NCI-H128 (cell line): ENCODE measurements around the gene GPR18.

Experiments used
- DNase-seq: peaks from one replicate; lab custom pipeline; 2025; ENCODE audit not compliant: unreplicated experiment; lab: John Stamatoyannopoulos, UW

Gene GPR18

GRCh38 chr13:99293178-99293577, 35.0 kb upstream of the GPR18 start:
- DNase-seq = no peak

- DNase-seq = no peak
Measured at GRCh38 chr13:99290894-99291293, 32.7 kb upstream of the GPR18 start.

GRCh38 chr13:99289674-99290337, 31.6 kb upstream of the GPR18 start:
- DNase-seq = no peak

- DNase-seq = no peak
Measured at GRCh38 chr13:99289271-99289670, 31.1 kb upstream of the GPR18 start.

- no peak for DNase-seq
Measured at GRCh38 chr13:99288089-99288488, 29.9 kb upstream of the GPR18 start.

GRCh38 chr13:99287551-99287950, 29.4 kb upstream of the GPR18 start:
- no peak for DNase-seq

GRCh38 chr13:99285432-99286182, 27.4 kb upstream of the GPR18 start:
- DNase-seq = no peak

GRCh38 chr13:99282264-99283231, 24.4 kb upstream of the GPR18 start:
- no peak for DNase-seq

GRCh38 chr13:99281811-99282263, 23.7 kb upstream of the GPR18 start:
- DNase-seq = no peak

- no peak for DNase-seq
Measured at GRCh38 chr13:99280166-99280565, 22.0 kb upstream of the GPR18 start.

- no peak for DNase-seq
Measured at GRCh38 chr13:99279637-99280036, 21.5 kb upstream of the GPR18 start.

GRCh38 chr13:99278843-99279242, 20.7 kb upstream of the GPR18 start:
- no peak for DNase-seq

- DNase-seq = no peak
Measured at GRCh38 chr13:99278200-99278599, 20.0 kb upstream of the GPR18 start.

- DNase-seq = no peak
Measured at GRCh38 chr13:99277629-99278028, 19.4 kb upstream of the GPR18 start.

GRCh38 chr13:99276706-99277105, 18.5 kb upstream of the GPR18 start:
- no peak for DNase-seq

- no peak for DNase-seq
Measured at GRCh38 chr13:99275093-99275469, 16.9 kb upstream of the GPR18 start.

GRCh38 chr13:99273128-99273527, 14.9 kb upstream of the GPR18 start:
- no peak for DNase-seq

- no peak for DNase-seq
Measured at GRCh38 chr13:99272481-99272880, 14.3 kb upstream of the GPR18 start.

GRCh38 chr13:99271249-99271648, 13.1 kb upstream of the GPR18 start:
- no peak for DNase-seq

- DNase-seq = no peak
Measured at GRCh38 chr13:99270518-99270917, 12.3 kb upstream of the GPR18 start.

GRCh38 chr13:99269627-99270241, 11.6 kb upstream of the GPR18 start:
- no peak for DNase-seq
